GM08714 (cell line): ENCODE measurements around the gene GPR153.

Experiments used
- H3K4me3 ChIP-seq: fragments of 200-500 bp; sonication (Bioruptor generic); 2 replicates; pipeline ENCODE4 v1.5.1; 2014; ENCODE audit warnings: mild to moderate bottlenecking, low read length, inconsistent platforms
- ZNF274 ChIP-seq: IDR thresholded peaks from 2 replicates; pipeline ENCODE4 v1.6.1; 2012; ENCODE audit warnings: mild to moderate bottlenecking, low read depth, low read length

Gene GPR153

DNA sequence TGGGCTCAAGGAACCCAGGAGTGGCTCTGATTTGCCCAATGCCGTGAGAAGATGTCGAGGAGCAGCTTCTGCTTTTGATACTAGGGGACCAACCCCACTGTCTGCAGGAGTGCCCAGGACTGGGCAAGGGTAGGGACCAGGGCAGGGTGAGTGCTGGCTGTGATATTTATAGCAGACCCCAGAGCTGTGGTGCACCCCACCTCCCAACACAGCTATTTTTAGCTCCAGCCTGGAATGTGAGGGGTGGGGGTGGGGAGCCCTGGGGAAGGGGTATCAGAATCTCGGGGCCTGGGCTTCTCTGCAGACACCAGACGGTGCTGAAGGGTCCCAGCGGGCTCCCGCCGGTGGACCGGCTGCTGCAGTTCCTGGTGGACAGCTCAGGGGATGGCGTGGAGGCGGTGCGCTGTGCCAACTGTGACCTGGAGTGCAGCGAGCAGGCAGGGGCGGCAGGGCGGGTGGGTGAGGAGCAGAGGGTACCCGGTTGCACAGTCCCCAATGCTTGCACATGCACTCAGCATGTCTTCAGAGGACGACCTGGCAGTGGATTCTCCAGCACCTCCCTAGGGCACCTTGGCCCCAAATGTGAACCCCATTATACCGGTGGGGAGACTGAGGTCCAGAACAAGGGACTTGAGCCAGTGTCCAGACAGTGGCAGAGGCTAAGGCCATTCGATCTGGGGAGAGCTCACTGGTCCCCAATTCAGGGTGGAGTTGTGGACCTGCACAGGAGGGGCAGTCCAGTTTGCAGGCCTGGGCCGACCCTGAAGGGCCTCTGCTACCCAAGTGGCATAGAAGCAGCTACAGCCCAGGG, 53.6 kb downstream of the GPR153 start:
- peak overlapping the region; percentile 64; the same call in 1 of the 2 replicates for H3K4me3 ChIP-seq
- no peak for TF ChIP-seq ZNF274

DNA sequence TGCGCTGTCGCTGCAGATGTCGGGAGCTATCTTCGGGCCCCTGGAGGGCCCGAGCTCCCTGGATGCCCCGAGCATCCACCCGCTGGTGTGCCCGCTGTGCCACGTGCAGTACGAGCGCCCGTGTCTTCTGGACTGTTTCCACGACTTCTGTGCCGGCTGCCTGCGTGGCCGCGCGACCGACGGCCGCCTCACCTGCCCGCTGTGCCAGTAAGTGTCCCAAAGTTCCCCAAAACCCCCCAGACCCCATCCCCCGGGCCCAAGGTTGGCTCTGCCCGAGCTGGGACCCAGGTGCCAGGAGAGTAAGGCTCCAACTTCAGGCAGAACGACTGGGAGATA, 54.4 kb downstream of the GPR153 start:
- no peak for TF ChIP-seq ZNF274
- H3K4me3 ChIP-seq: peak overlapping the region; percentile 64; the same call in 1 of the 2 replicates

DNA sequence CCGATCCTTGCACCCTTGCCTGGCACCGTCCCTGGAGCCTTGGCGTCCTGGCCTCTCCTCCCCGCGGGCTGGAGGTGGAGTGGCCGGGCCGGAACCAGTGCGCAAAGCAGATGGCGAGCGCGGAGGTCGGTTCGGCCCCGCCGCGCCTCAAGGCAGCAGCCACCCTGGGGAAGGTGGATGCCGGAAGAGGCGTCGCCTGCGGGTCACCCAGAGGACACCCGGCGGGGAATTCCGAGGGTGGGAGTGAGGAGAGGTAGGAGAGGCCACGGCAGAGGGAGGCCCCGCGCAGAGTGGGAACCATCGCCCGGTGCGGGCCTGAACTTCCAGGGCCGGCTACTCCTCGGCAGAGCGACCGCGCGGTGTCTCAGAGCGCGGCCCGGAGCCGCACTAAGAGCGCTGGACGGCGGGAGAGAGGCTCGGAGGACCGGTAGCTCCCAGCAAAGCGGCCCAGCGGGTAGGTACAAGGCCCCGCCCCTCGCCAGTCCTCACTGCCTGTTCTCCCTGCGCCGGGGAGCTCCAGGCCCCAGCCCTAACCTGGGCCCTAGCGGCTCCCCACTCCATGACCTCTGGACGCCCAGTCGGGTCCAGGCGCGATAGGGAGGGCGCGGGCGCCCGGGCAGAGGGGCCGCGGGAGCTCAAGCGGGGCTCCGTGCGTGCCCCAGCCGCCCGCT, 54.9 kb downstream of the GPR153 start, which contains the start of gene RNF207:
RNF207 (plus strand) TSS at position 271 of the 671 bp plus-strand sequence. CDS start 417 bp downstream, outside the sequence.
- peak within 1 kb of the TSS; percentile 64 for H3K4me3 ChIP-seq

GRCh38 chr1:6202256-6202655, 58.6 kb downstream of the GPR153 start:
- no peak overlapping the region for H3K4me3 ChIP-seq
- no peak for TF ChIP-seq ZNF274

More for the DNA sequence above, 54.9 kb downstream of the GPR153 start, which contains the start of gene RNF207:
- TF ChIP-seq ZNF274: no peak

DNA sequence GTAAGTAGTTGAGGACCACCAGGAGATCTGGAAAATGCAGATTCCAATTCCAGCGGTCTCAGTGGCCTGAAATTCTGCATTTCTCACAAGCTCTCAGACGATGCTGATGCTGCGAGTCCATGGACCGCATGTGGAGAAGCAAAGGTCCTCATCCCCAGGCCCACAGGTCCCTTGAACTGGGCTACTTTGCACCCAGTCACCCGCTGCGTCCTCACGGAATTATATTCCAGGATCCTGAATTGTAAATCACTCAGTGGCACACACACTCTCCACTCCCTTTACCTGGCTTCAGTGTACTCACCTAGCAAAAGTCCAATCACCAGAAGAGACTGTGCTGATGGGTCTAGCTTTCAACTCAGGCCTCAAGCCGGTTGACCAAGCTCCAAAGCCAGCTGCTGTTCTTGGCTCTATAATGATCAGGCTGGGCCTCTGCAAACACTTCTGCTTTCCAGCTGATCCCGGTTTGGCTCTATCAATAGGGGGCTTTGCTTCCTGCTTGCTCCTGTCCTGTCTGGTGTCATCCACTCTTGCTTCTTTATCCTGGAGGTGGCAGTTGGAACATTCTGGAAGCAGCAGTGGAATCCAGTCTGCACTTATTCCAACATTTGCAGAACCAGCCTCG, 60.6 kb downstream of the GPR153 start:
- H3K4me3 ChIP-seq: peak overlapping the region; percentile 55; the same call in 1 of the 2 replicates
- TF ChIP-seq ZNF274: no peak

DNA sequence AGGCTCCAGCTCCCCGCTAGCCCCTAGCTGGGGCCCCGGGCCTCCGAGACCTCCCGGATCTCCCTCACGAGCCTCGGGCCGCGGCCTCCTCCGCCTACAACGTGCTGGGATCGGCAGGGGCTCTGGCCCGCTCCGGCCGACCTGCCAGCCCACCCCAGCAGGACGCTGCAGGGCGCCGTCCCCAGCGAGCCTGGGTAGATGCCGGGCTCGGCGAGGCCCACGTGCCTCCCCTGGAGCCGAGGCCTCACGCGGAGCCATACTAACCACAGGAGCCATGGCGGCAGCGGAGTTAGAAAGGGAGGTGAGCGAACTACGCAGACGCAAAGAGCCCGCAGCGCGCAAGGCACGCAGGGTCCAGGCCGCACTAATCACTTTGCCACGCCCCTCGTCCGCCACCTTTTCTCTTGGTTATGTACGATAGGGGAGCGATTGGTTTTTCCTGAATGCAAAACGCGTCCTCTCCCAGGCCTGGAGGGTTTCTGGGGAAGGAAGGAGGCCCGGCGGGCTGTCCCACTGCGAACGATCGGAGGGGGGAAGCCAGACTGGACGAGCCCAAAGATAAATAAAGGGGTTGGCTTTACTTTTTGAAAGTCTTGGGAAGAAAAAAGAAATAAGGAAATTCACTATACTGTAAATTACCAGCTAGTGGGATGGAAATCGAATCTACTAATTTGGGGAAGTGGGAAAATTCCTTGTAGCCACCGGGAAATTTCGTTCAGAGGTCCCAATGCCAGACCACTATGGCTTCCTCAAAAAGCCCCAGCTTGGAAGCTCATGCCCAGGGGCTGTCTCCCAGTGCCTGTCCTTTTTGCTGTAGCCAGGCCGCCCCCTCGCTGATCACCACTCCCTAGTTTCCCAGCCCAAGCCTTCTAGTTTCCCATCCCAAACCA, 61.4 kb downstream of the GPR153 start, which contains the start of gene RPL22:
RPL22 (minus strand) TSS at position 298 of the 890 bp plus-strand sequence; CDS start at position 276, 22 bp downstream.
- TF ChIP-seq ZNF274: no peak
- H3K4me3 ChIP-seq: peak within 1 kb of the TSS; percentile 100

GRCh38 chr1:6198646-6199297, 62.1 kb downstream of the GPR153 start:
- no peak for TF ChIP-seq ZNF274

DNA sequence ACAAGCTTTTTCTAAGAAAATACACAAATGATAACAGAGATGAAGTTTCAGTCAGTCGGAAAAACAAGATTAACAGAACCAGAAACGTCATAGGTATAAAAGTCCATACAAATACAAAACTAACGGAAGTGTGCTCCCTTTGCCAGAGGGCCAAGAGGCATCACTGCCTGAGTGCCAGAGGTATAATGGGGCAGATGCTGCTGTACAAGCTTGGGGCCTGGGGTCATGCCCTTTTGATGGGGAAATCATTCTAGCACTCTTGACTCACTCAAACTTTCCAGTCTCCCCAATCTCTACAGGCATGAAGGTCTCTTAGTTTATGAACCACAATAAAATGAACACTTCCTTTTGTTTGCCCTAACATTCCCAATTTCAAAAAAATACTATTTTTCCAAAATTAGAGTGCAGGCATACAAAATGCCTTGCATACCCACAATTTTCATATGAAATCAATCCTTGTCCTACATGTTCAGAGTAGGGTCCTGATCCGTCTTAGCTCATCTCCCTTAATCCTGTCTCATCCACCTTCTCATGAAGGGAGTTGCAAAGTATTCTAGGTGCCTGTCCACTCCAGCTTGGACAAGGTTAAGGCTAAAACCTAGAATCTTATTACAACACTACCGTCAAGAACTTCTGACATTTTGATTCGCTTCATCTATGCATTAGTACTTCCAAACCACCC, 63.0 kb downstream of the GPR153 start:
- peak overlapping the region; percentile 100 for H3K4me3 ChIP-seq
- TF ChIP-seq ZNF274: no peak

More at GRCh38 chr1:6198646-6199297, 62.1 kb downstream of the GPR153 start:
- peak overlapping the region; percentile 100 for H3K4me3 ChIP-seq
